Caco-2 (cell line): Measurements from ENCODE around the gene IGSF3. TPM values are rescaled to one million over a fixed set of nuclear protein-coding genes. Genes with fewer than 3 reads are reported as not detected.

Experiments
- BruUV-seq: library from RNA; stranded (reverse); fragments of 400-500 nt; replicated peaks from 2 replicates; lab custom pipeline; 2021; lab: Mats Ljungman, UMichigan
- CTCF ChIA-PET: fragments of 300-600 bp; sonication (Branson Sonifier 250); formaldehyde crosslinking; loops from one replicate; lab custom pipeline; 2022; ENCODE audit warnings: antibody characterized with exemption; lab: Charles Lee
- POLR2A ChIA-PET: fragments of 300-600 bp; sonication (Branson Sonifier 250); formaldehyde crosslinking; loops from one replicate; lab custom pipeline; 2022; ENCODE audit warnings: antibody characterized with exemption; lab: Charles Lee
- DNase-seq, 2 experiments: peaks; one replicate each; pipeline versions ENCODE4 v3.0.0 to v3.0.0-alpha.2; 2020 to 2022
- H3K27me3 ChIP-seq: replicated peaks from 2 replicates; pipeline ENCODE4 v1.6.0; 2011; ENCODE audit warnings: low read length; ENCODE audit not compliant: control insufficient read depth, insufficient read depth
- H3K36me3 ChIP-seq: 2 replicates; pipeline ENCODE4 v1.5.1; 2011; ENCODE audit warnings: low read length; ENCODE audit not compliant: control insufficient read depth, insufficient read depth
- H3K4me1 ChIP-seq: fragments of 250-450 bp; sonication (Bioruptor Pico); 2 replicates; pipeline ENCODE4 v1.5.1; 2020; ENCODE audit warnings: mild to moderate bottlenecking
- H3K4me3 ChIP-seq: 2 replicates; pipeline ENCODE4 v1.5.1; 2011; ENCODE audit warnings: low read depth, mild to moderate bottlenecking, control low read depth, low read length
- H3K9me3 ChIP-seq: fragments of 250-450 bp; sonication (Bioruptor Pico); 2 replicates; pipeline ENCODE4 v1.5.1; 2020; ENCODE audit warnings: mild to moderate bottlenecking, moderate library complexity
- H3K27ac Mint-ChIP-seq: one replicate; pipeline ENCODE4 v1.8.0; 2022; ENCODE audit warnings: mixed read lengths; ENCODE audit not compliant: unreplicated experiment
- H3K27me3 Mint-ChIP-seq: one replicate; pipeline ENCODE4 v1.8.0; 2022; ENCODE audit warnings: mixed read lengths; ENCODE audit not compliant: insufficient read depth, unreplicated experiment
- H3K36me3 Mint-ChIP-seq: one replicate; pipeline ENCODE4 v1.8.0; 2022; ENCODE audit warnings: mild to moderate bottlenecking, mixed read lengths; ENCODE audit not compliant: insufficient read depth, unreplicated experiment
- H3K4me1 Mint-ChIP-seq: one replicate; pipeline ENCODE4 v1.8.0; 2022; ENCODE audit warnings: low read depth, mixed read lengths; ENCODE audit not compliant: unreplicated experiment
- H3K4me3 Mint-ChIP-seq: one replicate; pipeline ENCODE4 v1.8.0; 2022; ENCODE audit warnings: mild to moderate bottlenecking, moderate library complexity, mixed read lengths; ENCODE audit not compliant: unreplicated experiment
- H3K9me3 Mint-ChIP-seq: one replicate; pipeline ENCODE4 v1.8.0; 2022; ENCODE audit warnings: mixed read lengths; ENCODE audit not compliant: unreplicated experiment
- CTCF ChIP-seq, 2 experiments: fragments of 200-600 bp in 1 of 2; IDR thresholded peaks; 1 replicate in 1 of 2; 2 replicates in 1 of 2; pipeline versions ENCODE4 v1.5.1 to v1.8.0; 2011 to 2022; ENCODE audit warnings: antibody characterized with exemption in 1 of 2, control low read depth in 1 of 2, inconsistent platforms in 1 of 2, low read depth in 1 of 2, low read length in 1 of 2, mild to moderate bottlenecking in 1 of 2, moderate library complexity in 1 of 2; ENCODE audit not compliant: insufficient read depth in 1 of 2, severe bottlenecking in 1 of 2, unreplicated experiment in 1 of 2
- intact Hi-C: fragments of 100-400 bp; cut with micrococcal nuclease; formaldehyde crosslinking; loops from one replicate; pipeline ENCODE4 v1.10.0; 2022; ENCODE audit not compliant: unreplicated experiment
- total RNA-seq: library from RNA; stranded (reverse); gene quantifications from 2 replicates; pipeline ENCODE4 v1.2.3, GENCODE V29; 2022

The IGSF3 gene
- total RNA-seq, 1 experiment from 2014 or later: 24.0 TPM

- BruUV-seq: no TSS peak
- Histone ChIP-seq H3K9me3 (no peaks in the 10 kb centered on the region), H3K4me1 (no peaks in the 10 kb centered on the region), H3K27me3 (no peaks in the 10 kb centered on the region), H3K36me3 (no peaks in the 10 kb centered on the region), H3K4me3 (no peak overlapping the region)
- Mint-ChIP-seq H3K4me3 (no peak overlapping the region), H3K4me1 (no peaks in the 10 kb centered on the region), H3K27me3 (no peaks in the 10 kb centered on the region), H3K27ac (no peak overlapping the region), H3K36me3 (no peaks in the 10 kb centered on the region), H3K9me3 (no peaks in the 10 kb centered on the region)
- CTCF ChIA-PET: no interaction called here
- DNase-seq: no peak
- no peak for TF ChIP-seq CTCF (IDR thresholded peaks at IDR 0.05; ENCODE audit: insufficient read depth in 1 of 2, low read depth in 1 of 2, low read length in 1 of 2, severe bottlenecking in 1 of 2, unreplicated experiment in 1 of 2)
- intact Hi-C loops: no loop called here
- POLR2A ChIA-PET: no interaction called here
Measured at GRCh38 chr1:116713474-116713873, 45.9 kb upstream of the IGSF3 start.

GRCh38 chr1:116712510-116712909 lies 45.0 kb upstream of the IGSF3 start:
- no peak for TF ChIP-seq CTCF (IDR thresholded peaks at IDR 0.05; ENCODE audit: insufficient read depth in 1 of 2, low read depth in 1 of 2, low read length in 1 of 2, severe bottlenecking in 1 of 2, unreplicated experiment in 1 of 2)
- CTCF ChIA-PET: no interaction called here

GRCh38 chr1:116711263-116711840 lies 43.8 kb upstream of the IGSF3 start:
- Histone ChIP-seq H3K4me3 (no peak overlapping the region), H3K4me1 (no peaks in the 10 kb centered on the region), H3K27me3 (no peaks in the 10 kb centered on the region), H3K9me3 (no peaks in the 10 kb centered on the region), H3K36me3 (no peaks in the 10 kb centered on the region)
- no peak for TF ChIP-seq CTCF (IDR thresholded peaks at IDR 0.05; ENCODE audit: insufficient read depth in 1 of 2, low read depth in 1 of 2, low read length in 1 of 2, severe bottlenecking in 1 of 2, unreplicated experiment in 1 of 2)
- Mint-ChIP-seq H3K4me3 (no peak overlapping the region), H3K36me3 (no peaks in the 10 kb centered on the region), H3K27me3 (no peaks in the 10 kb centered on the region), H3K9me3 (no peaks in the 10 kb centered on the region), H3K4me1 (no peaks in the 10 kb centered on the region), H3K27ac (no peak overlapping the region)
- CTCF ChIA-PET: no interaction called here
- no TSS peak for BruUV-seq
- intact Hi-C loops: no loop called here
- DNase-seq: no peak
- POLR2A ChIA-PET: no interaction called here

More at GRCh38 chr1:116712510-116712909, 45.0 kb upstream of the IGSF3 start:
- Histone ChIP-seq H3K27me3 (no peaks in the 10 kb centered on the region), H3K9me3 (no peaks in the 10 kb centered on the region), H3K36me3 (no peaks in the 10 kb centered on the region), H3K4me3 (no peak overlapping the region), H3K4me1 (no peaks in the 10 kb centered on the region)
- DNase-seq: no peak
- POLR2A ChIA-PET: no interaction called here
- no peak overlapping the region for H3K4me3 Mint-ChIP-seq
- H3K4me1 Mint-ChIP-seq: no peaks in the 10 kb centered on the region
- H3K27ac Mint-ChIP-seq: no peak overlapping the region
- H3K27me3 Mint-ChIP-seq: no peaks in the 10 kb centered on the region
- no peaks in the 10 kb centered on the region for H3K36me3 Mint-ChIP-seq
- no peaks in the 10 kb centered on the region for H3K9me3 Mint-ChIP-seq
- intact Hi-C loops: no loop called here
- no TSS peak for BruUV-seq
